DND-41 (cell line): Measurements from ENCODE around the gene DIAPH2.

Experiments
- ATAC-seq: fragments of 200-7000 bp; cut with Tn5 transposase; 3 replicates; pipeline ENCODE4 v1.9.1; 2021; ENCODE audit warnings: low read depth; ENCODE audit not compliant: insufficient read depth
- DNase-seq: peaks from one replicate; pipeline ENCODE4 v3.0.0-alpha.2; 2020
- H2AFZ ChIP-seq: 2 replicates; pipeline ENCODE4 v1.6.0; 2012; ENCODE audit warnings: low read depth, low read length
- H3K27ac ChIP-seq: 2 replicates; pipeline ENCODE4 v1.5.1; 2012; ENCODE audit warnings: low read length, inconsistent platforms
- H3K27me3 ChIP-seq: fragments of 200-600 bp; sonication (generic); 2 replicates; pipeline ENCODE4 v1.6.0; 2012; ENCODE audit warnings: low read length, mild to moderate bottlenecking, inconsistent platforms; ENCODE audit not compliant: insufficient read depth, poor library complexity
- H3K36me3 ChIP-seq: 2 replicates; pipeline ENCODE4 v1.5.1; 2012; ENCODE audit warnings: low read length, inconsistent platforms; ENCODE audit not compliant: insufficient read depth
- H3K4me1 ChIP-seq: 2 replicates; pipeline ENCODE4 v1.5.1; 2012; ENCODE audit warnings: mild to moderate bottlenecking, low read length; ENCODE audit not compliant: insufficient read depth
- H3K4me2 ChIP-seq: 2 replicates; pipeline ENCODE4 v1.6.0; 2012; ENCODE audit warnings: mild to moderate bottlenecking, moderate library complexity, low read length, inconsistent platforms; ENCODE audit not compliant: insufficient read depth
- H3K4me3 ChIP-seq, 2 experiments: fragments of 200-600 bp in 1 of 2; shearing (Covaris generic) in 1 of 2; 2 replicates each; pipeline ENCODE4 v1.5.1; 2012 to 2016; ENCODE audit warnings: inconsistent platforms in 2 of 2, low read length in 2 of 2, mild to moderate bottlenecking in 2 of 2, low read depth in 1 of 2, moderate library complexity in 1 of 2
- H3K79me2 ChIP-seq: 2 replicates; pipeline ENCODE4 v1.6.0; 2012; ENCODE audit warnings: low read length, inconsistent platforms; ENCODE audit not compliant: insufficient read depth
- H3K9ac ChIP-seq: 2 replicates; pipeline ENCODE4 v1.6.0; 2012; ENCODE audit warnings: low read depth, mild to moderate bottlenecking, inconsistent platforms, low read length, moderate library complexity
- H3K9me3 ChIP-seq: 2 replicates; pipeline ENCODE4 v1.5.1; 2012; ENCODE audit warnings: low read length, moderate library complexity, mild to moderate bottlenecking, inconsistent platforms; ENCODE audit not compliant: insufficient read depth, severe bottlenecking
- H4K20me1 ChIP-seq: 2 replicates; pipeline ENCODE4 v1.6.0; 2012; ENCODE audit warnings: low read length; ENCODE audit not compliant: insufficient read depth
- CTCF ChIP-seq: IDR thresholded peaks from 2 replicates; pipeline ENCODE4 v1.5.1; 2012; ENCODE audit warnings: borderline replicate concordance, low read length, moderate library complexity, mild to moderate bottlenecking; ENCODE audit not compliant: poor library complexity, severe bottlenecking; ENCODE audit errors: extremely low read depth
- EZH2 ChIP-seq: IDR thresholded peaks from 3 replicates; pipeline ENCODE4 v1.6.1; 2012; ENCODE audit warnings: borderline replicate concordance, low read depth, mild to moderate bottlenecking, moderate library complexity, low read length, inconsistent platforms; ENCODE audit not compliant: severe bottlenecking

The DIAPH2 gene

GRCh38 chrX:97117572-97117971, 432.9 kb downstream of the DIAPH2 start:
- no peak for DNase-seq
- Histone ChIP-seq H4K20me1 (no peaks in the 10 kb centered on the region), H3K4me1 (no peaks in the 10 kb centered on the region), H3K36me3 (no peaks in the 10 kb centered on the region; the same call in 1 of the 2 replicates), H3K9me3 (no peaks in the 10 kb centered on the region), H3K27ac (no peak overlapping the region), H3K27me3 (no peaks in the 10 kb centered on the region), H3K79me2 (no peaks in the 10 kb centered on the region), H3K4me3 (no peak overlapping the region), H2AFZ (no peak overlapping the region), H3K9ac (no peak overlapping the region), H3K4me2 (no peak overlapping the region)
- no peak for ATAC-seq
- TF ChIP-seq EZH2 (no peak), CTCF (no peak)

- TF ChIP-seq EZH2, result no peak
- TF ChIP-seq CTCF, result no peak
- H3K9ac ChIP-seq, result no peak overlapping the region
Observed at GRCh38 chrX:97119474-97120109, 434.9 kb downstream of the DIAPH2 start.

GRCh38 chrX:97123001-97123400, 438.4 kb downstream of the DIAPH2 start:
- H3K27ac ChIP-seq, result no peak overlapping the region
- H3K27me3 ChIP-seq, result no peaks in the 10 kb centered on the region
- no peak for ATAC-seq
- no peak overlapping the region for H2AFZ ChIP-seq
- no peak overlapping the region for H3K4me3 ChIP-seq
- H3K36me3 ChIP-seq, result no peaks in the 10 kb centered on the region
- no peak overlapping the region for H3K9ac ChIP-seq
- H3K4me2 ChIP-seq, result no peak overlapping the region
- no peaks in the 10 kb centered on the region for H3K9me3 ChIP-seq
- no peak for DNase-seq
- H3K79me2 ChIP-seq, result no peaks in the 10 kb centered on the region
- H4K20me1 ChIP-seq, result no peaks in the 10 kb centered on the region
- TF ChIP-seq EZH2, result no peak
- TF ChIP-seq CTCF, result no peak
- no peaks in the 10 kb centered on the region for H3K4me1 ChIP-seq

More at GRCh38 chrX:97119474-97120109, 434.9 kb downstream of the DIAPH2 start:
- no peak overlapping the region for H3K27ac ChIP-seq
- no peaks in the 10 kb centered on the region; the same call in 1 of the 2 replicates for H3K36me3 ChIP-seq
- H3K4me1 ChIP-seq, result no peaks in the 10 kb centered on the region
- no peaks in the 10 kb centered on the region for H3K27me3 ChIP-seq
- H4K20me1 ChIP-seq, result no peaks in the 10 kb centered on the region
- H3K79me2 ChIP-seq, result no peaks in the 10 kb centered on the region
- DNase-seq, result no peak
- ATAC-seq, result no peak
- H2AFZ ChIP-seq, result no peak overlapping the region
- H3K4me2 ChIP-seq, result no peak overlapping the region
- no peak overlapping the region for H3K4me3 ChIP-seq
- no peaks in the 10 kb centered on the region for H3K9me3 ChIP-seq
